K562 (cell line): ENCODE measurements around the gene TACC3. TPM values are rescaled to one million over a fixed set of nuclear protein-coding genes. Genes with fewer than 3 reads are reported as not detected.
A peak's percentile ranks its signal among the peaks of the same experiment; 100 is the strongest.

Source experiments
- ATAC-seq: fragments of 200-7000 bp; cut with Tn5 transposase; 3 replicates; pipeline ENCODE4 v1.9.1; 2020; ENCODE audit warnings: moderate library complexity
- BruUV-seq: library from RNA; stranded (reverse); fragments of 400-500 nt; replicated peaks from 2 replicates; lab custom pipeline; 2021; lab: Mats Ljungman, UMichigan
- CTCF ChIA-PET: fragments of 300-600 bp; formaldehyde crosslinking; extraction: SDS; loops from one replicate; lab custom pipeline; 2021; ENCODE audit warnings: low intra/inter-chr PET ratio; lab: Yijun Ruan, JAX
- POLR2A ChIA-PET: fragments of 300-600, 350-650 bp; sonication (Branson Sonifier 250); formaldehyde crosslinking; extraction: SDS; loops from one replicate; lab custom pipeline; 2021; ENCODE audit warnings: antibody characterized with exemption, inconsistent platforms; lab: Yijun Ruan, JAX
- DNase-seq, 4 experiments: peaks; one replicate each; pipeline versions ENCODE4 v3.0.0 to v3.0.0-alpha.2; 2011 to 2018; ENCODE audit warnings: low spot score in 3 of 4, mixed read lengths in 3 of 4; ENCODE audit errors: extremely low read depth in 1 of 4
- FAIRE-seq: peaks from 2 replicates; lab custom pipeline; 2011; peaks lifted over from hg19 to GRCh38; lab: Jason Lieb, UNC
- H2AFZ ChIP-seq: 2 replicates; pipeline ENCODE4 v1.6.0; 2011; ENCODE audit warnings: low read depth, low read length, control low read depth, inconsistent platforms
- H3K27ac ChIP-seq: fragments of 200-600 bp; 3 replicates; pipeline ENCODE4 v1.8.0; 2011; ENCODE audit warnings: low read depth, mild to moderate bottlenecking, control low read depth, inconsistent platforms, low read length, moderate library complexity, mixed read lengths; ENCODE audit errors: extremely low read depth
- H3K27me3 ChIP-seq, 2 experiments: fragments of 300-600 bp in 1 of 2; 2 replicates in 1 of 2; 3 replicates in 1 of 2; pipeline versions ENCODE4 v1.6.0 to v1.8.0; 2011; ENCODE audit warnings: inconsistent platforms in 2 of 2, low read length in 2 of 2, mild to moderate bottlenecking in 1 of 2, mixed read lengths in 1 of 2, moderate library complexity in 1 of 2; ENCODE audit not compliant: control insufficient read depth in 2 of 2, insufficient read depth in 2 of 2
- H3K36me3 ChIP-seq: fragments of 300-600 bp; 3 replicates; pipeline ENCODE4 v1.8.0; 2011; ENCODE audit warnings: mild to moderate bottlenecking, low read length, inconsistent platforms; ENCODE audit not compliant: control insufficient read depth, insufficient read depth
- H3K4me1 ChIP-seq, 2 experiments: fragments of 200-600 bp in 1 of 2; replicated peaks in 1 of 2; 2 replicates in 1 of 2; 3 replicates in 1 of 2; pipeline versions ENCODE4 v1.5.1 to v1.8.0; 2011; ENCODE audit warnings: inconsistent platforms in 2 of 2, low read length in 2 of 2, mild to moderate bottlenecking in 1 of 2, mixed read lengths in 1 of 2, moderate library complexity in 1 of 2; ENCODE audit not compliant: control insufficient read depth in 2 of 2, insufficient read depth in 2 of 2
- H3K4me2 ChIP-seq: 2 replicates; pipeline ENCODE4 v1.6.1; 2011; ENCODE audit warnings: low read length, control low read depth, inconsistent platforms, mixed read lengths; ENCODE audit not compliant: insufficient read depth
- H3K4me3 ChIP-seq: fragments of 200-600 bp; sonication (generic), shearing (Covaris generic); 2 replicates; pipeline ENCODE4 v1.5.1; 2016; ENCODE audit warnings: control low read depth, inconsistent platforms
- H3K79me2 ChIP-seq: fragments of 200-600 bp; 3 replicates; pipeline ENCODE4 v1.8.0; 2011; ENCODE audit warnings: low read length, inconsistent platforms; ENCODE audit not compliant: control insufficient read depth, insufficient read depth
- H3K9ac ChIP-seq, 2 experiments: 2 replicates each; pipeline versions ENCODE4 v1.6.0 to v1.6.1; 2011; ENCODE audit warnings: low read depth in 2 of 2, low read length in 2 of 2, control low read depth in 1 of 2, inconsistent platforms in 1 of 2, mild to moderate bottlenecking in 1 of 2, mixed read lengths in 1 of 2; ENCODE audit not compliant: insufficient read depth in 1 of 2
- H3K9me1 ChIP-seq: one replicate; pipeline ENCODE4 v1.6.0; 2011; ENCODE audit warnings: inconsistent platforms, mild to moderate bottlenecking, low read length, moderate library complexity; ENCODE audit not compliant: control insufficient read depth, insufficient read depth
- H3K9me3 ChIP-seq: replicated peaks from 2 replicates; pipeline ENCODE4 v1.5.1; 2011; ENCODE audit warnings: low read depth, low read length, inconsistent platforms; ENCODE audit not compliant: control insufficient read depth, insufficient read depth
- H4K20me1 ChIP-seq: replicated peaks from 2 replicates; pipeline ENCODE4 v1.6.1; 2011; ENCODE audit warnings: low read length, inconsistent platforms, mixed read lengths; ENCODE audit not compliant: control insufficient read depth, insufficient read depth
- BCL6 ChIP-seq: fragments of 250-450 bp; sonication (Bioruptor Pico); IDR thresholded peaks from 2 replicates; pipeline ENCODE4 v1.4.0; 2020
- CBX5 ChIP-seq: IDR thresholded peaks from 2 replicates; pipeline ENCODE4 v1.6.1; 2014; ENCODE audit warnings: low read depth, borderline replicate concordance
- E2F8 ChIP-seq: fragments of 450-650 bp; IDR thresholded peaks from 2 replicates; pipeline ENCODE4 v1.7.1; 2018; ENCODE audit warnings: mild to moderate bottlenecking, low read depth; ENCODE audit not compliant: partially characterized antibody
- L3MBTL2 ChIP-seq: fragments of 450-650 bp; IDR thresholded peaks from 2 replicates; pipeline ENCODE4 v1.6.1; 2016; ENCODE audit warnings: mild to moderate bottlenecking, moderate library complexity
- MAFF ChIP-seq: IDR thresholded peaks from 2 replicates; pipeline ENCODE4 v1.6.1; 2012; ENCODE audit warnings: low read length, improper control_type of control experiment
- NUFIP1 ChIP-seq: fragments of 450-650 bp; IDR thresholded peaks from 2 replicates; pipeline ENCODE4 v1.6.1; 2018; ENCODE audit not compliant: partially characterized antibody
- PHB2 ChIP-seq: fragments of 450-650 bp; IDR thresholded peaks from 2 replicates; pipeline ENCODE4 v1.6.1; 2017; ENCODE audit warnings: low read depth
- RBM22 ChIP-seq: fragments of 200-400 bp; formaldehyde crosslinking; IDR thresholded peaks from 2 replicates; pipeline ENCODE4 v1.6.1; 2018; ENCODE audit warnings: low read length, low read depth; ENCODE audit not compliant: poor library complexity, severe bottlenecking
- RFX1 ChIP-seq: fragments of 450-650 bp; IDR thresholded peaks from 2 replicates; pipeline ENCODE4 v1.6.1; 2016; ENCODE audit warnings: mild to moderate bottlenecking, moderate library complexity
- SMARCA5 ChIP-seq: fragments of 450-650 bp; IDR thresholded peaks from 2 replicates; pipeline ENCODE4 v1.6.1; 2016
- SREBF2 ChIP-seq: sonication (generic); formaldehyde crosslinking; IDR thresholded peaks from 2 replicates; pipeline ENCODE4 v1.4.0; 2020; ENCODE audit warnings: mild to moderate bottlenecking, missing genetic modification reagents
- ZEB2 ChIP-seq: fragments of 450-650 bp; IDR thresholded peaks from 2 replicates; pipeline ENCODE4 v1.6.1; 2016
- ZNF184 ChIP-seq: sonication (generic); formaldehyde crosslinking; IDR thresholded peaks from 2 replicates; pipeline ENCODE4 v1.5.0; 2020; ENCODE audit warnings: missing genetic modification reagents
- WGBS: fragments of 100-300 bp; shearing (Covaris generic); methylation state at CpG from one replicate; pipeline ENCODE4 v1.1.6; 2016; ENCODE audit warnings: low coverage, mixed read lengths; ENCODE audit not compliant: insufficient coverage; ENCODE audit errors: missing lambda C conversion rate; 5-methylcytosine and 5-hydroxymethylcytosine counted together
- in situ Hi-C: fragments of 300-500 bp; cut with MboI; formaldehyde crosslinking; loops from 4 replicates; pipeline ENCODE4 v1.15.0; 2018; ENCODE audit warnings: inconsistent platforms, mixed read lengths
- intact Hi-C: fragments of 100-400 bp; cut with micrococcal nuclease; formaldehyde crosslinking; loops from 2 replicates; pipeline ENCODE4 v1.14.2; 2022
- polyA plus RNA-seq, 8 experiments: library from polyadenylated mRNA; depleted of rRNA in 4 of 8; stranded (reverse) in 5 of 8; unstranded in 3 of 8; fragments of >200 nt; fragmentation: Nextera tagmentation in 2 of 8; fragmentation: Illumina TruSeq in 1 of 8; extraction: Ambion mirVana in 2 of 8; extraction: Trizol in 1 of 8; gene quantifications; 2 replicates each; pipeline versions ENCODE4 v1.2.1 to v1.2.3, GENCODE V29; 2011 to 2014; ENCODE audit warnings: inconsistent platforms in 1 of 8, missing spikeins in 1 of 8
- total RNA-seq, 7 experiments: library from RNA; depleted of rRNA in 6 of 7; stranded (reverse); fragments of >200 nt in 6 of 7; fragmentation: Illumina TruSeq in 2 of 7; extraction: Trizol in 2 of 7; gene quantifications; 2 replicates each; pipeline versions ENCODE4 v1.2.1 to v1.2.3, GENCODE V29; 2011 to 2021; ENCODE audit warnings: low replicate concordance in 1 of 7
- TF ChIP-seq, protein P1 (sequence below): fragments of 450-650 bp; conservative IDR thresholded peaks from 2 replicates; pipeline ENCODE4 v1.6.1; 2016; ENCODE audit warnings: missing genetic modification characterization, low read depth, mild to moderate bottlenecking, control low read depth, missing compliant biosample characterization
- TF ChIP-seq, protein P2 (sequence below): sonication (generic); formaldehyde crosslinking; IDR thresholded peaks from 2 replicates; pipeline ENCODE4 v1.8.0; 2022; ENCODE audit warnings: missing genetic modification reagents, mild to moderate bottlenecking, borderline replicate concordance

Gene TACC3
- total and polyA plus RNA-seq, 9 of the 15 experiments (the other 6 are each of a cell fraction or from before 2014, with no cell fraction given) = 1.9 to 122 (median 55.6) TPM

- no peak for TF ChIP-seq ZEB2
Measured at GRCh38 chr4:1768367-1769034, 47.2 kb downstream of the TACC3 start (continued).

GRCh38 chr4:1769692-1770091 lies 48.4 kb downstream of the TACC3 start:
- Histone ChIP-seq H3K4me3 (no peak overlapping the region), H4K20me1 (0 out of 2 replicates have a peak, but pooled peaks cover 3% of the 10 kb centered on the region), H3K4me2 (no peak overlapping the region), H3K36me3 (no peaks in the 10 kb centered on the region), H3K27ac (no peak overlapping the region), H3K4me1 (peaks cover 2 to 91% of the 10 kb centered on the region in 2 experiments; a peak in 3 of 5 replicates), H3K9me3 (no peaks in the 10 kb centered on the region), H3K27me3 (no peaks in the 10 kb centered on the region), H3K9me1 (no peaks in the 10 kb centered on the region), H3K9ac (0 out of 4 replicates have a peak overlapping the region, but pooled peaks of 1 of the 2 experiments have one; percentile 14), H3K79me2 (no peaks in the 10 kb centered on the region), H2AFZ (no peak overlapping the region)
- ChIA-PET CTCF (no interaction called here), POLR2A (no interaction called here)
- no peak for DNase-seq
- no peak for ATAC-seq
- BruUV-seq = no TSS peak
- FAIRE-seq = no peak
- no peak for TF ChIP-seq RBM22
- no peak for TF ChIP-seq BCL6 (CRISPR knock-in tag)
- no peak for TF ChIP-seq SMARCA5
- TF ChIP-seq NUFIP1 = no peak
- no peak for TF ChIP-seq E2F8
- no peak for TF ChIP-seq SREBF2 (CRISPR knock-in tag)
- no peak for TF ChIP-seq ZNF184 (CRISPR knock-in tag)
- TF ChIP-seq RFX1 = no peak
- TF ChIP-seq, protein P1, sequence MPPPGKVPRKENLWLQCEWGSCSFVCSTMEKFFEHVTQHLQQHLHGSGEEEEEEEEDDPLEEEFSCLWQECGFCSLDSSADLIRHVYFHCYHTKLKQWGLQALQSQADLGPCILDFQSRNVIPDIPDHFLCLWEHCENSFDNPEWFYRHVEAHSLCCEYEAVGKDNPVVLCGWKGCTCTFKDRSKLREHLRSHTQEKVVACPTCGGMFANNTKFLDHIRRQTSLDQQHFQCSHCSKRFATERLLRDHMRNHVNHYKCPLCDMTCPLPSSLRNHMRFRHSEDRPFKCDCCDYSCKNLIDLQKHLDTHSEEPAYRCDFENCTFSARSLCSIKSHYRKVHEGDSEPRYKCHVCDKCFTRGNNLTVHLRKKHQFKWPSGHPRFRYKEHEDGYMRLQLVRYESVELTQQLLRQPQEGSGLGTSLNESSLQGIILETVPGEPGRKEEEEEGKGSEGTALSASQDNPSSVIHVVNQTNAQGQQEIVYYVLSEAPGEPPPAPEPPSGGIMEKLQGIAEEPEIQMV (tag) = no peak
- TF ChIP-seq L3MBTL2 = no peak
- no peak for TF ChIP-seq PHB2
- no peak for TF ChIP-seq MAFF
- no peak for TF ChIP-seq CBX5
- TF ChIP-seq, protein P2, sequence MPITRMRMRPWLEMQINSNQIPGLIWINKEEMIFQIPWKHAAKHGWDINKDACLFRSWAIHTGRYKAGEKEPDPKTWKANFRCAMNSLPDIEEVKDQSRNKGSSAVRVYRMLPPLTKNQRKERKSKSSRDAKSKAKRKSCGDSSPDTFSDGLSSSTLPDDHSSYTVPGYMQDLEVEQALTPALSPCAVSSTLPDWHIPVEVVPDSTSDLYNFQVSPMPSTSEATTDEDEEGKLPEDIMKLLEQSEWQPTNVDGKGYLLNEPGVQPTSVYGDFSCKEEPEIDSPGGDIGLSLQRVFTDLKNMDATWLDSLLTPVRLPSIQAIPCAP (CRISPR knock-in tag) = no peak
- WGBS = 42% methylated on average over 5 of the region's 6 CpGs
- in situ Hi-C loops = no loop called here
- intact Hi-C loops = no loop called here
